CD4-positive, CD25-positive, alpha-beta regulatory T cell (primary cell): ENCODE measurements around the gene DNAAF9. TPM values are rescaled to one million over a fixed set of nuclear protein-coding genes. Genes with fewer than 3 reads are reported as not detected.
"Not testable (repeated sequence)": the region's sequence is repeated elsewhere in the genome, so short reads cannot be mapped to it uniquely, and the experiment has no call there.

Source experiments
- ATAC-seq, 2 donors: fragments of 150-1000 bp; cut with Tn5 transposase; one replicate each; pipeline ENCODE4 v1.10.0; 2021; ENCODE audit warnings: low read depth in 2 of 2, moderate number of reproducible peaks in 2 of 2, moderate library complexity in 1 of 2
- DNase-seq, 3 donors: peaks; one replicate each; pipeline versions ENCODE4 v3.0.0 to v3.0.0-alpha.2; 2012 to 2022; ENCODE audit warnings: mixed read lengths in 1 of 3
- H3K27ac ChIP-seq: one replicate; pipeline ENCODE4 v1.7.0; 2013; ENCODE audit warnings: mild to moderate bottlenecking, low read length; ENCODE audit not compliant: insufficient read depth, poor library complexity, severe bottlenecking
- H3K27me3 ChIP-seq: one replicate; pipeline ENCODE4 v1.7.0; 2013; ENCODE audit warnings: low read length; ENCODE audit not compliant: control insufficient read depth, insufficient read depth
- H3K36me3 ChIP-seq: one replicate; pipeline ENCODE4 v1.7.0; 2013; ENCODE audit warnings: mild to moderate bottlenecking, low read length, moderate library complexity; ENCODE audit not compliant: control insufficient read depth, insufficient read depth
- H3K4me1 ChIP-seq: 2 replicates; pipeline ENCODE4 v1.7.0; 2013; ENCODE audit warnings: mild to moderate bottlenecking, low read length; ENCODE audit not compliant: insufficient read depth, control insufficient read depth, poor library complexity, severe bottlenecking
- H3K4me3 ChIP-seq: one replicate; pipeline ENCODE4 v1.7.0; 2013; ENCODE audit warnings: low read depth, mild to moderate bottlenecking, low read length, moderate library complexity
- H3K9me3 ChIP-seq, 2 experiments: 1 replicate in 1 of 2; 2 replicates in 1 of 2; pipeline ENCODE4 v1.7.0; 2013; ENCODE audit warnings: low read length in 2 of 2, mild to moderate bottlenecking in 1 of 2, moderate library complexity in 1 of 2; ENCODE audit not compliant: control insufficient read depth in 2 of 2
- H3K27ac Mint-ChIP-seq, 3 donors: one replicate each; pipeline ENCODE4 v1.8.0; 2020 to 2022; ENCODE audit warnings: mild to moderate bottlenecking in 3 of 3, mixed read lengths in 3 of 3, moderate library complexity in 2 of 3
- H3K27me3 Mint-ChIP-seq: one replicate; pipeline ENCODE4 v1.8.0; 2022; ENCODE audit warnings: mild to moderate bottlenecking, mixed read lengths
- H3K36me3 Mint-ChIP-seq: one replicate; pipeline ENCODE4 v1.8.0; 2020; ENCODE audit warnings: mixed read lengths
- H3K4me1 Mint-ChIP-seq, 4 donors: one replicate each; pipeline ENCODE4 v1.8.0; 2020 to 2022; ENCODE audit warnings: mixed read lengths in 4 of 4, mild to moderate bottlenecking in 1 of 4
- H3K4me3 Mint-ChIP-seq, 4 donors: one replicate each; pipeline ENCODE4 v1.8.0; 2020 to 2022; ENCODE audit warnings: mild to moderate bottlenecking in 4 of 4, mixed read lengths in 4 of 4, moderate library complexity in 3 of 4
- H3K9me3 Mint-ChIP-seq, 7 donors: one replicate each; pipeline ENCODE4 v1.8.0; 2020 to 2022; ENCODE audit warnings: mixed read lengths in 7 of 7, mild to moderate bottlenecking in 3 of 7, moderate library complexity in 2 of 7
- polyA plus RNA-seq, 4 donors: library from polyadenylated mRNA; unstranded; fragments of 300-500 nt; fragmentation: Illumina TruSeq; gene quantifications; one replicate each; pipeline ENCODE4 v1.2.3, GENCODE V29; 2021
- total RNA-seq: library from RNA; stranded (reverse); gene quantifications from one replicate; pipeline ENCODE4 v1.2.3, GENCODE V29; 2022

DNAAF9 gene
- total and polyA plus RNA-seq, 5 donors from 2014 or later: 0.73 to 11.7 (median 1.8) TPM

DNA sequence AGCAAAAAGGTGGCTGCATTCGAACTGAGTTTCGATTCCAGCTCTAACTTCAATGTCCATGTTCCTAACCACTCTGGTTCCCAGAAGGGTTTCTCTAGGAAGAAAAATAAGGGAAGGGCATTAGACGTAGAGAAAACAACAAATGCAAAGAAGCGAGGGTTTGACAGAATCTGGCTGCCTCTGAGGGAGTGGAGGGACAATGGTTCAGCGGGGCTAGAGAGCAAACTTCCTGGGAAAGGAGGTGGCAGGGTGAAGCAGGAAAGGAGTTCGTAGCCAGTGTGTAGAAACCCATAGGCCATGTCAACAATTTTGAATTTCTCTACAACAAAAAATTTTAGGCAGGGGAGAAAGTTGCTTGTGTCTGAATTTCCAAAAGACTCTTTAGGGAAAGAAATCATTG lies 14.5 kb upstream of the DNAAF9 start:
- H3K4me3 ChIP-seq: no peak overlapping the region
- no peak overlapping the region for H3K4me3 Mint-ChIP-seq
- DNase-seq (no peak), ATAC-seq (no peak)
- peaks cover 0 to 4% (median 0%) of the 10 kb centered on the region in 7 donors for H3K9me3 Mint-ChIP-seq
- no peak overlapping the region for H3K27ac ChIP-seq
- H3K36me3 Mint-ChIP-seq: peaks cover 6% of the 10 kb centered on the region
- no peaks in the 10 kb centered on the region for H3K27me3 ChIP-seq
- no peaks in the 10 kb centered on the region for H3K36me3 ChIP-seq
- no peak overlapping the region for H3K27ac Mint-ChIP-seq
- H3K4me1 Mint-ChIP-seq: peaks cover 6 to 16% (median 11%) of the 10 kb centered on the region in 4 donors
- peaks cover 15% of the 10 kb centered on the region for H3K4me1 ChIP-seq
- H3K27me3 Mint-ChIP-seq: no peaks in the 10 kb centered on the region
- no peaks in the 10 kb centered on the region for H3K9me3 ChIP-seq

- H3K4me1 Mint-ChIP-seq: peaks cover 6 to 16% (median 11%) of the 10 kb centered on the region in 4 donors
- ATAC-seq (peak; percentile 97 to 99), DNase-seq (peak in 2 of 3 donors; percentile 67 to 94)
- Histone ChIP-seq H3K4me1 (peaks cover 15% of the 10 kb centered on the region), H3K27ac (peak overlapping the region; percentile 65), H3K9me3 (peaks cover 0 to 2% of the 10 kb centered on the region in 2 experiments), H3K4me3 (peak overlapping the region; percentile 68), H3K27me3 (no peaks in the 10 kb centered on the region), H3K36me3 (no peaks in the 10 kb centered on the region)
- no peaks in the 10 kb centered on the region for H3K27me3 Mint-ChIP-seq
- peak overlapping the region; percentile 68 to 87 (median 84) for H3K27ac Mint-ChIP-seq
- peaks cover 0 to 7% (median 0%) of the 10 kb centered on the region in 7 donors for H3K9me3 Mint-ChIP-seq
- H3K4me3 Mint-ChIP-seq: peak overlapping the region; percentile 2 to 46 (median 12)
- H3K36me3 Mint-ChIP-seq: peaks cover 12% of the 10 kb centered on the region
Observed at GRCh38 chr20:3420211-3420707, 12.8 kb upstream of the DNAAF9 start.

DNA sequence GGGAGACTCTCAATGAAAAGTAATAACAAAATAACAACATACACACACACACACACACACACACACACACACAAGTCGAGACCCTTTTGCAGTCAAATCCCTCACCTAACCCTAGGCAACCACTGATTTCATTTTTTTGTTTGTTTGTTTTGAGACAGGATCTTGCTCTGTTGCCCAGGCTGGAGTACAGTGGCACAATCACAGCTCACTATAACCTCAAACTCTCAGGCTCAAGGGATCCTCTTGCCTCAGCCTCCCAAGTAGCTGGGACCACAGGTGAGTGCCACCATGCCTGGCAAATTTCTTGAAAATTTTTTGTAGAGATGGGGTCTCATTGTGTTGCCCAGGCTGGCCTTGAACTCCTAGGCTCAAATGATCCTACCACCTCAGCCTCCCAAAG lies 10.7 kb upstream of the DNAAF9 start:
- H3K4me1 Mint-ChIP-seq: peaks cover 6 to 16% (median 11%) of the 10 kb centered on the region in 4 donors
- not testable (repeated sequence) for H3K9me3 Mint-ChIP-seq, H3K27ac ChIP-seq, H3K36me3 ChIP-seq, H3K27ac Mint-ChIP-seq, H3K4me3 ChIP-seq, ATAC-seq, DNase-seq, H3K27me3 Mint-ChIP-seq, H3K4me3 Mint-ChIP-seq, H3K27me3 ChIP-seq, H3K9me3 ChIP-seq
- peaks cover 12% of the 10 kb centered on the region for H3K36me3 Mint-ChIP-seq
- peaks cover 15% of the 10 kb centered on the region for H3K4me1 ChIP-seq

- Mint-ChIP-seq H3K36me3 (peaks cover 5% of the 10 kb centered on the region), H3K27ac (no peak overlapping the region), H3K9me3 (peaks cover 0 to 7% (median 1%) of the 10 kb centered on the region in 7 donors), H3K4me3 (peak overlapping the region in 1 of 4 donors; percentile 58), H3K27me3 (no peaks in the 10 kb centered on the region), H3K4me1 (peaks cover 0 to 7% (median 2%) of the 10 kb centered on the region in 4 donors)
- Histone ChIP-seq H3K36me3 (no peaks in the 10 kb centered on the region), H3K4me1 (no peaks in the 10 kb centered on the region), H3K4me3 (no peak overlapping the region), H3K27ac (no peak overlapping the region), H3K9me3 (peaks cover 0 to 2% of the 10 kb centered on the region in 2 experiments), H3K27me3 (no peaks in the 10 kb centered on the region)
- DNase-seq: no peak
- ATAC-seq: no peak
Observed at GRCh38 chr20:3414122-3414521, 6.7 kb upstream of the DNAAF9 start.

GRCh38 chr20:3413393-3413889 lies 6.0 kb upstream of the DNAAF9 start:
- no peak overlapping the region for H3K27ac Mint-ChIP-seq
- Histone ChIP-seq H3K4me1 (peaks cover 7% of the 10 kb centered on the region), H3K4me3 (no peak overlapping the region), H3K27me3 (no peaks in the 10 kb centered on the region), H3K36me3 (no peaks in the 10 kb centered on the region), H3K27ac (no peak overlapping the region), H3K9me3 (peaks cover 0 to 2% of the 10 kb centered on the region in 2 experiments)
- H3K9me3 Mint-ChIP-seq: peaks cover 0 to 7% (median 1%) of the 10 kb centered on the region in 7 donors
- no peak for ATAC-seq
- peaks cover 5% of the 10 kb centered on the region for H3K36me3 Mint-ChIP-seq
- peaks cover 5% of the 10 kb centered on the region for H3K27me3 Mint-ChIP-seq
- H3K4me3 Mint-ChIP-seq: peak overlapping the region in 1 of 4 donors; percentile 58
- DNase-seq: no peak
- peaks cover 0 to 14% (median 6%) of the 10 kb centered on the region in 4 donors for H3K4me1 Mint-ChIP-seq

DNA sequence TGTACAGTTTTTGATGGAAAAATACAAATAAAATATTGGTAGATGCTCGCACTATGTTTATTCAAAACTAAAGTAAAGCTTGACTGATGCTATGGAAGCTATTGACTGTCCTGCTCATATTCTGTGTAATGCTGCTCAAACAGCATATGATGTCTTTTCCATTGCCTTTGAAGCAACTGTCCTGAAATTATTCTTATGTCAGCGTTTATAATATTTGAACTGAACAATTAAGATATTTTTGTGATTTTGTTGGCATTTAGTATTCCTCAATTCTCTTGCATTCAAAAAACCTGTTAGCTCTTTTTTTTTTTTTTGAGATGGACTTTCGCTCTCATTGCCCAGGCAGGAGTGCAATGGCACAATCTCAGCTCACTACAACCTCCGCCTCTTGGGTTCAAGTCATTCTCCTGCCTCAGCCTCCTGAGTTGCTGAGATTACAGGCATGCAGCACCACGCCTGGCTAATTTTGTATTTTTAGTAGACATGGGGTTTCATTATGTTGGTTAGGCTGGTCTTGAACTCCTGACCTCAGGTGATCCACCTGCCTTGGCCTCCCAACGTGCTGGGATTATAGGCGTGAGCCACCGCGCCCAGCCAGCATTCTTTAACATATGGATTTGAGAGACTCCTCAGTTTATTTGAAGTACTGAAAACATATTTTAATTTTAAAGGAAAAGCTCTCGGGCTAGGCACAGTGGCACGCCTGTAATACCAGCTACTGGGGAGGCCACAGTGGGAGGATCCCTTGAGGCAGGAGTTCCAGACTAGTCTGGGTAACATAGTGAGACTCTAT lies 5.3 kb upstream of the DNAAF9 start:
- peaks cover 5% of the 10 kb centered on the region for H3K36me3 Mint-ChIP-seq
- Histone ChIP-seq H3K27me3 (no peaks in the 10 kb centered on the region), H3K27ac (no peak overlapping the region), H3K36me3 (no peaks in the 10 kb centered on the region), H3K4me1 (peaks cover 11% of the 10 kb centered on the region), H3K4me3 (no peak overlapping the region), H3K9me3 (peaks cover 0 to 2% of the 10 kb centered on the region in 2 experiments)
- peaks cover 0 to 17% (median 10%) of the 10 kb centered on the region in 4 donors for H3K4me1 Mint-ChIP-seq
- ATAC-seq (no peak), DNase-seq (no peak)
- H3K27ac Mint-ChIP-seq: no peak overlapping the region
- H3K4me3 Mint-ChIP-seq: no peak overlapping the region
- H3K9me3 Mint-ChIP-seq: peaks cover 0 to 7% (median 1%) of the 10 kb centered on the region in 7 donors
- H3K27me3 Mint-ChIP-seq: peaks cover 8% of the 10 kb centered on the region

- Mint-ChIP-seq H3K36me3 (no peaks in the 10 kb centered on the region), H3K4me1 (peaks cover 8 to 33% (median 22%) of the 10 kb centered on the region in 4 donors), H3K27me3 (peaks cover 12% of the 10 kb centered on the region), H3K27ac (no peak overlapping the region), H3K9me3 (peaks cover 0 to 2% (median 0%) of the 10 kb centered on the region in 7 donors), H3K4me3 (peak overlapping the region in 2 of 4 donors; percentile 38 to 86)
- Histone ChIP-seq H3K27me3 (no peaks in the 10 kb centered on the region), H3K4me1 (peaks cover 29% of the 10 kb centered on the region), H3K27ac (no peak overlapping the region), H3K4me3 (no peak overlapping the region), H3K36me3 (no peaks in the 10 kb centered on the region), H3K9me3 (no peaks in the 10 kb centered on the region)
- DNase-seq (no peak), ATAC-seq (no peak)
Observed at GRCh38 chr20:3410464-3410863, 3.0 kb upstream of the DNAAF9 start.
